Measurements from ENCODE around the gene CALD1.

- TF ChIP-seq CTCF (IDR thresholded peaks at IDR 0.05): no peak
- no peak for TF ChIP-seq EZH2 (IDR thresholded peaks at IDR 0.05)
- TF ChIP-seq EZH2phosphoT487 (IDR thresholded peaks at IDR 0.05): no peak
Measured at GRCh38 chr7:134856691-134857090, 77.3 kb downstream of the CALD1 start.

Data from neural progenitor cell (in vitro differentiated cells).